ENCODE measurements around the gene TGFBI.

TGFBI gene

GRCh38 chr5:136067422-136067821 is 38.6 kb downstream of the TGFBI start:
- TF ChIP-seq EZH2phosphoT487 (conservative IDR thresholded peaks at IDR 0.05; ENCODE audit: low read length) (no peak), CTCF (IDR thresholded peaks at IDR 0.05; ENCODE audit: insufficient read depth, low read length, poor library complexity, severe bottlenecking) (no peak)
- Histone ChIP-seq H3K9me2 (replicated peaks; ENCODE audit: insufficient read depth, low read length) (no peaks in the 10 kb centered on the region), H3K4me3 (ENCODE audit: insufficient read depth, low read length, poor library complexity, severe bottlenecking) (no peak overlapping the region), H3K9me3 (ENCODE audit: insufficient read depth, low read length) (no peaks in the 10 kb centered on the region), H3K27ac (ENCODE audit: low read depth, low read length) (no peak overlapping the region), H3K79me2 (ENCODE audit: insufficient read depth, low read length) (no peaks in the 10 kb centered on the region), H3K4me2 (ENCODE audit: low read depth, low read length, poor library complexity, severe bottlenecking) (no peak overlapping the region), H2AFZ (ENCODE audit: low read depth, low read length, severe bottlenecking) (no peak overlapping the region), H3F3A (ENCODE audit: insufficient read depth) (peaks cover 6% of the 10 kb centered on the region; the same call in 1 of the 2 replicates), H3K9ac (ENCODE audit: low read length) (no peak overlapping the region), H3K27me3 (ENCODE audit: low read length) (no peaks in the 10 kb centered on the region), H3K36me3 (ENCODE audit: low read length) (0 out of 2 replicates have a peak, but pooled peaks cover 4% of the 10 kb centered on the region), H4K20me1 (ENCODE audit: low read depth, low read length) (no peaks in the 10 kb centered on the region)

DNA sequence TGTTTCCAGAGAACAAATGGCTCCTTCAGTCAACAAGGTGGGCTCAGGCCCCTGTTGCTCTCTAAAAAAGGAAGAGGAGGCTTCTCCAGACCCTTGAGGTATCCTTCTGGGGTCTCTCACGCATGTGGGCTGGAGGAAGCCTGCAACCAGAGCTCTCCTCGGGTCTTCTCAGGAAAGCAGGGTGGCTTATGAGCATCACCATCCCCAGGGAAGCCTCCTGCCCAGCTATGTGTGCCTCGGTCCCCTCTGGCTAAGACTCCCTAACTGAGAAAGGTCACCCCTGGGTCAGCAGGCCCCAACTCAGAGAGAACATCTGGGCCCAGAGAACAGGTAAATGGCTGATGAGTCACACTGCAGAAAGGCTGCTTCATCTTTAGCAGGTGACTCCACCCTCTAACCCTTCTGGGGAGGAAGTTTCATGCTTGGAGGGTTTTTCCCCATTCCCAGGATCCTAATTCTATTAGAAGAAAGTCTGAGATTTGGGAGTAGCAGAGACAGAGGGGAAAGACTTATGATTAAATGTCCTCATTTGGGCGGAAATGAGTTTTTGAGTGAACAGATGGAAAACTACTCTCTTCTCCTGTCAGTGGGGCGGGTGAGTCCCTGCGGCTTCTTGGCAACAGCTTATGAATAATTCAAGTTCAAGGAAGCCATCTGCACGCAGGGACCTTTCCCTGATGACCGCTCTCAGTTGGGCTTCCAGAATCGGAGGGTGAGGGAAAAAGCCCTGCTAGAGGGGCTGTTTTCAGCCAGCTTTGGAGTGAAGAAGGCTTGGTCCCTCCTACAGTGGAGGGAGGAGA is 41.9 kb downstream of the TGFBI start:
- no peak overlapping the region for H3K27ac ChIP-seq (ENCODE audit: low read depth, low read length)

DNA sequence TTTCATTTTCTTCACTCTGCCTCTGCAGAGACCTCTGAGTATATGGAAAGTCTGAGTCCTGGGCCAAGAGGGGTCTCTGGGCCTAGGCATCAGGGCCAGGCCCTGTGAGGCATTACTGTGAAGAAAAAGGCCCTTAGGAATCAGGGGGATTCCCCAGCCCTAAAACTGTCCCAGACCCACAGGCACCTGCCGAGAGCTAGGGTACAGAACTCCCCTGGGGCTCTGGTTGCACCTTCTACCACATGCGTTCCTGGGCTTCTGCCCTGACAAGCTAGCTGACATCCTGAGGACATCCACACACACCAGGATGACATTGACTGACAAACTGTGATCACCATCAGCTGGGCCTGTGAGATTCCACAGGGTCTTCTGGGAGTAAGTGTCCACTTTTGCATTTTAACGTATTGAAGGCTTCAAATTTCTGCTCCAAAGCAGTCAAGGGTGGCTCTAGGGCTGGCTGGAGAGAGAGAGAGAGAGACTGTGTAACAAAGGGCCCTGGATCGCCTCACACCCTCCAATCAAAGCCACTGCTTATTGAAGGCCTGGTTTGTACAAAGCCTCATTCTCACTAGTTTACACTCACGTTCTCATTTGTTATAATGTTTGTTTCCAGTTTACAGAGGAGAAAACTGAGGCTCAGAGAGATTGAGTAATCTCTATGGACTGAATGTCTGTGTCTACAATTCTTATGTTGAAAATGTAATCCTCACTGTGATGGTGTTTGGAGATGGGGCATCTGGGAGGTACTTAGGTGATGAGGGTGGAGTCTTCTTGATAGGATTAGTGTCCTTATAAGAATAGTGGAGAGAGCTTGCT is 45.1 kb downstream of the TGFBI start:
- Histone ChIP-seq H3K9me2 (replicated peaks; ENCODE audit: insufficient read depth, low read length) (no peaks in the 10 kb centered on the region), H3K4me3 (ENCODE audit: insufficient read depth, low read length, poor library complexity, severe bottlenecking) (peak overlapping the region; percentile 1), H3K9me3 (ENCODE audit: insufficient read depth, low read length) (no peaks in the 10 kb centered on the region), H4K20me1 (ENCODE audit: low read depth, low read length) (no peaks in the 10 kb centered on the region), H3K27me3 (ENCODE audit: low read length) (no peaks in the 10 kb centered on the region), H2AFZ (ENCODE audit: low read depth, low read length, severe bottlenecking) (no peak overlapping the region), H3K36me3 (ENCODE audit: low read length) (0 out of 2 replicates have a peak, but pooled peaks cover 4% of the 10 kb centered on the region), H3K9ac (ENCODE audit: low read length) (peak overlapping the region; percentile 39), H3F3A (ENCODE audit: insufficient read depth) (no peaks in the 10 kb centered on the region; the same call in 1 of the 2 replicates), H3K27ac (ENCODE audit: low read depth, low read length) (peak overlapping the region; percentile 81), H3K4me2 (ENCODE audit: low read depth, low read length, poor library complexity, severe bottlenecking) (peak overlapping the region; percentile 47), H3K79me2 (ENCODE audit: insufficient read depth, low read length) (no peaks in the 10 kb centered on the region)
- TF ChIP-seq CTCF (IDR thresholded peaks at IDR 0.05; ENCODE audit: insufficient read depth, low read length, poor library complexity, severe bottlenecking) = no peak
- TF ChIP-seq EZH2phosphoT487 (conservative IDR thresholded peaks at IDR 0.05; ENCODE audit: low read length) = no peak

More for the DNA sequence above, 41.9 kb downstream of the TGFBI start:
- no peak overlapping the region for H3K9ac ChIP-seq (ENCODE audit: low read length)
- no peaks in the 10 kb centered on the region for H3K79me2 ChIP-seq (ENCODE audit: insufficient read depth, low read length)
- H3K9me3 ChIP-seq (ENCODE audit: insufficient read depth, low read length) = no peaks in the 10 kb centered on the region
- no peak overlapping the region for H3K4me3 ChIP-seq (ENCODE audit: insufficient read depth, low read length, poor library complexity, severe bottlenecking)
- H3F3A ChIP-seq (ENCODE audit: insufficient read depth) = no peaks in the 10 kb centered on the region; the same call in 1 of the 2 replicates
- H3K4me2 ChIP-seq (ENCODE audit: low read depth, low read length, poor library complexity, severe bottlenecking) = no peak overlapping the region
- no peaks in the 10 kb centered on the region for H3K9me2 ChIP-seq (replicated peaks; ENCODE audit: insufficient read depth, low read length)
- TF ChIP-seq CTCF (IDR thresholded peaks at IDR 0.05; ENCODE audit: insufficient read depth, low read length, poor library complexity, severe bottlenecking) (no peak), EZH2phosphoT487 (conservative IDR thresholded peaks at IDR 0.05; ENCODE audit: low read length) (no peak)
- H2AFZ ChIP-seq (ENCODE audit: low read depth, low read length, severe bottlenecking) = no peak overlapping the region
- no peaks in the 10 kb centered on the region for H3K27me3 ChIP-seq (ENCODE audit: low read length)
- 0 out of 2 replicates have a peak, but pooled peaks cover 4% of the 10 kb centered on the region for H3K36me3 ChIP-seq (ENCODE audit: low read length)
- H4K20me1 ChIP-seq (ENCODE audit: low read depth, low read length) = no peaks in the 10 kb centered on the region

Measured in SU-DHL-6 (cell line).